ENCODE data around the gene CORO2A.

Gene CORO2A

DNA sequence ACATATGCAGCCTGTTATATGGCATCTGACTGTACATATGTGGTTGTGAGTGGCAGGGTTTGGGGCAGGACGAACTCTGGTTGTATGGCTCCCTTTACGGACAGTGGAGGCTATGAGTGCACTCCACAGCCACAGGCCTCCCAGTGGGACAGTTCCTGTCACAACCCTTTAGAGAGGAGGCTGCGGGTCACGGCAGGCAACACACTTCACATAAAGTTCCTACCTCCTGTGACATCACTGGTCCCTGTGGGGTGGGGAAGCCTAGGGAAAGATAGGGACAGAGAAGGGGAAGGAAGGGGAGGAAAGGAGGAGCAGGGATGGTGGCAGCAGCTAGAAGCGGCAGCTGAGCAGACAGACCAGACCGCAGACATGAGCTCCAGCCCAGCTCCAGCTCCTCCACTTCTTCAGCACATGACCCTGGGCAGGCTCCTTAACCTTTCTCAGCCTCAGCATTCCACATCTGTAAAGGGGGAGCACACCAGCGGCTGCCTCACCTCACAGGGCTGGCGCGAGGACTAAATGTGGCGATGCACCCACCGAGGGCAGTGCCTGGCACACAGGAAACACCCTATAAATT is 27.4 kb upstream of the CORO2A start:
- no peak for DNase-seq

DNA sequence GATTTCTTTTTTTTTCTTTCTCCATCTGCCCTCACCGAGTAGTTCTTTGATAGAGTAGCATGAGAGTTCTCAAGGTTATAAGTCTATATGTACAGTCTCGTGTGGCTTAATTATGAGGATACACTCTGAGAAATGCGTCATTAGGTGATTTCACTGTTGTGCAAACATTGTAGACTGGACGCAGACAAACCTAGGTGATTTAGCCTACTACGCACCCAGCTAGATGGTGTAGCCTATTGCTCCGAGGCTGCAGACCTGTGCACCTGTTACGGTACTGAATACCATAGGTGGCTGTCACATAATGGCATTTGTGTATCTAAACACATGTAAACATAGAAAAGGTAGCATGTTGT is 26.9 kb upstream of the CORO2A start:
- DNase-seq: no peak

DNA sequence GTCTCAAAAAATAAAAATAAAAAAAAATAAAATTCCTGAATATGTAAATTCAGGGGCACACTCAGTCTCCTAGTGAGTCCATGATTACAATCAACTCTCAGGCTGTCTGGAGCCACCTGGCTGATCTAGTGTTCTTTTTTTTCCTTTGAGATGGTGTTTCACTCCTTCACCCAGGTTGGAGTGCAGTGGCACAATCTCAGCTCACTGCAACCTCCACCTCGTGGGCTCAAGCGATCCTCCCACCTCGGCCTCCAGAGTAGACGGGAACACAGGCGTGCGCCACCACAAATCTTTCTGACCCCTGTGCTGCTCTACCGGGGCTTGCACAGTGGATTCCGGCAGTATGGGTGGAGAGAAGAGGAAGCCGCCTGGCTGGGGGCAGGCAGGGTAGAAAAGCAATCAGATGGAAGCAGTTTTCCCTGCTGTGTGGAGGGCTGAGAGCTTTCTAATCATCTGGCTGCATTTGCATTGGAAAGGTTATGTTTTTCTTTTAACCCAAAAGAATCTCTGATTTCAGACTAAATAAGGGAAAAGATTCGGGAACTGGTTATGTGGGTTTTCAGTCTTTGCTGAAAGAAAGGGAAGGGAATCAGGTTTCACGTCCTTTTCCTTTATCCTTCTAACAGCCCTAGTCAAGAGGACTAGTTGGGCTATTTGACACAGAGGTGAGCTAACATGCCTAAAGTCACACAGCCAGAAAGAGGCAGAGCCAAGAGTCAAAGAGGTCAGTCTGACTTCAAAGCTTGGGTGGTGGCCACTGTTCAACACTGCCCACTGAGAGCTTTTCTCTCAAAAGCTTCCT is 26.3 kb upstream of the CORO2A start:
- no peak for DNase-seq

DNA sequence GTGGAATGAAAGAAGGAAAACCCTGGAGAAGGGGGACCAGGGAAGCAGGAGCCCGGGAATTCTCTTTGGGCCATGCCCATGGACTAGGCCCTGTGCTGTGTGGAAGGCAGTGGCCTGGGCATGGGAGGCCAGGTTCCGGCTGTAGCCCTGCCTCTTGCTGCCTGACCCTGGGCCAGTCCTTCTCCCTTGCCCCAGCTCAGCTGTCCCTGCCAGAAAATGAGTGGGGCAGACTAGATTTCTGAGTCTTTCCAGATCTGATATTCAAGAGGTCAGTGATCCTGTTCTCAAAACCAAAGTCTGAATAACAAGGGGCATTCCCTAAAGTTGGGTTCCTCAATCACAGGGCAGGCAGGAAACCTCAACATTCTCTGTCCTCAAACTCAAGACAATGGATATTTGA is 24.8 kb upstream of the CORO2A start:
- DNase-seq: no peak

DNA sequence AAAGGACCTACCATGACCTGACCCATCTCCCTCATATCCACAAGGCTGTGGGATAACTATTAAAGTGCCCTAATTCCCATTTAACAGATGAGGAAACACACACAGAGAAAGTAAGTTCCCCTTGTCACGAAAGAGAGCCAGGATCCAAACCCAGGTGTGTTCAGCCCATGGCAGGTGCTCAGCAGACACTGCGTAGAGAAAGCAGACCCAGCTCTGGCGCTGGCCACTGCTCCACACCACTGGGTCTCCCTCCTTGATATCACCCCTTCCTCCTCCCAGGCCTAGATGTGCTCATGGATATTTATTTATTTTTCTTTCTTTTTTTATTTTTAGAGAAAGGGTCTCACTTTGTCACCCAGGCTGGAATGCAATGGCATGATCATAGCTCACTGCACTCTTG is 24.0 kb upstream of the CORO2A start:
- DNase-seq: no peak

DNA sequence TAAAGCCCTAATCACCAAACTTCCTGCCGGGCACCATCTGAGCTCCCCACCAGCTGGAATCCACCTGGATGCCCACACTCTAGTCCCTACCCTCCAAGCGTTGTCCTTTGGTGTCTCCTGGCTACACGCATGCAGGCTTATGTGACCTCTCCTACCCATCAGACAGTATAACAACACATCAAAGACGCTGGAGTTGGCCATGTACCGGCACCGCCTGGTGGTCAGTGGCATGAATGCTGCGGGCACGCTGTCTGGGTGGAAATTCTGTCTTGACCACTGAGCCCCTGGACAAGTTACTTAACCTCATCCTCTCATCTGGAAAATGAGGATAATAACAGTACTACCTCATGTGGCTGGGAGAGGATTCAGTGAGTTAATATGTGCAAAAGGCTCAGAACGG is 23.4 kb upstream of the CORO2A start:
- DNase-seq: no peak

DNA sequence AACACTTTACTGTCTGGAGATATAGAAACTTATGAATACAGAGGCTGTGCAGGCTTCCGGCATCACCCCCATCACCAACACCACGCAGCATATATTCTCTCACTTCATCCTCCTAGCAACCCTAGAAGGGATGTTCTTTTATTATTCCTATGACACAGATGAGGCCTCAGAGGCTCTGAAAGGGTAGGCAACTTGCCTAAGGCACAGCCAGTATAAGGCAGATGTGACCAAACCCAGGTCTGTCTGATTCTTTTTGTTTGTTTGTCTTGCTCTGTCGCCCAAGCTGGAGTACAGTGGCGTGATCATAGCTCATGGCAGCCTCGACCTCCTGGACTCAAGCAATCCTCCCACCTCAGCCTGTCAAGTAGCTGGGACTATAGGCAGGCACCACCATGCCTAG is 22.8 kb upstream of the CORO2A start:
- DNase-seq: no peak

DNA sequence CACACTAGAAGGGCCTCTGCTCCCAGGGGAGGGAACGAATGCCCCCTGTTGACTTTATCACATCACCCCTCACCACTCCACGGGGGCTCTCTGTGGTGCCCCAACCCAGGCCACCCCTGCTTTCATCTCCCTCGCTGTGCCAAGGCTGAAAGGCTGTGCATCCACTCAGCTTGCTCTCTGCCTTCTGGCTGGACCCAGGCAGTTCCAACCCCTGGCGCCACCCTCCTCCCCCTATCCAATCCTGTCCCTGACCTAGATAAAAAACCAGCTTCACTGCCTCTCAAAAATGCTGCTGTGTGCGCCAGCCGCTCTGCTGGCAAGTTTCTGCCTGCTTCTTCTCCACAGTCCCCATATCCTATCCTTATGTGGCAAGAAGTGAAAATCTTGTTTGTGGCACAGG is 22.4 kb upstream of the CORO2A start:
- DNase-seq: no peak

DNA sequence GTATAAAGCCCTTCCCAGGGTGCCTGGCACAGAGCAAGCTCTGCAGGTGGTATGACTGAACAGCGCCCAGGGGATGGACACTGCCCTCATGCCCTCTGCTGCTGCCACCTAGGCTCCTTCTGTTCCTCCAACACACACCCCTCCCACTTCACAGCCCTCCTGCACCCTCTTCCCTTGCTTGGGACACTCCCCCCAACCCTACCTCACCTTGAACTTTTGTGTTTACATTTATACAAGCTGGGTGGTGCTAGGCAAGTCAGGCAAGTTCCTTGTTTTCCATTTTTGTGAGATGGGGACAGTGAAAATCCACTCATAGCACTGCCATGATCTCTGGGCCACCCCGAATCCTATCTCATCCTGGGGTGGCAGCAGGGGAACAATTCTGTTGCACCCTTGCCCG is 18.8 kb upstream of the CORO2A start:
- DNase-seq: no peak

DNA sequence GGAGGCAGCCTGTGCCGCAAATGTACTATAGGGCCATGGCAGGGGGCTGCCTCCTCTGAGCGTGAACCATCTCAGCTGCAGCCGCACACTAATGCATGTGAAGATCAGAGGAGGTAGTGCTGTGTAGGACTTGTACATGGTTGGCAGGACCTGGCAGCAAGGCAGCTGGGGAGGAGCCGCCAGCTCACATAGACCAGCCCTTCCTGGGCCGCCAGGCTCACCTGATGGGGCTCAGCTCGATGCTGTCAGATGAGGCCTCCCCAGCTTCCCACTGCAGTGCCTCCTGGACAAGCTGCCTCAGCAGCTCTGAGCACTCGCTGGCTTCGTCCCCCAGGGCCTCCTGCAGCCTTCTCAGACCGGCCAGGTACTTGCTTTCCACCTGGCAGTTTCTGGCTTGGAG is 18.0 kb upstream of the CORO2A start:
- no peak for DNase-seq

DNA sequence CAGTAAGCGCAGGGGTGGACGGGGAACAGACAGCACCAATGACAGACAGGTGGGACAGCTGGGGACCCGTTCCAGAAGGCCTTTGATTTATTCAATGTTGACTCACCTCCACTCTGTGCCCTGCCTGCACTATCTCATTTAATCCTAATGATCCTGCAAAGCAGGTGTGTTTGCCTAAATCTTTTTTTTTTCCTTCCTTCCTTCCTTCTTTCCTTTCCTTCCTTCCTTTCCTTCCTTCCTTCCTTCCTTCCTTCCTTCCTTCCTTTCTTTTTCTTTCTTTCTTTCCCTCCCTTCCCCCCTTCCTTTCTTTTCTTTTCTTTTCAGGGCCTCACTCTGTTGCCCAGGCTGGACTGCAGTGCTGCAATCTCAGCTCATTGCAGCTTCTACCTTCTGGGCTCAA is 17.1 kb upstream of the CORO2A start:
- DNase-seq: no peak

DNA sequence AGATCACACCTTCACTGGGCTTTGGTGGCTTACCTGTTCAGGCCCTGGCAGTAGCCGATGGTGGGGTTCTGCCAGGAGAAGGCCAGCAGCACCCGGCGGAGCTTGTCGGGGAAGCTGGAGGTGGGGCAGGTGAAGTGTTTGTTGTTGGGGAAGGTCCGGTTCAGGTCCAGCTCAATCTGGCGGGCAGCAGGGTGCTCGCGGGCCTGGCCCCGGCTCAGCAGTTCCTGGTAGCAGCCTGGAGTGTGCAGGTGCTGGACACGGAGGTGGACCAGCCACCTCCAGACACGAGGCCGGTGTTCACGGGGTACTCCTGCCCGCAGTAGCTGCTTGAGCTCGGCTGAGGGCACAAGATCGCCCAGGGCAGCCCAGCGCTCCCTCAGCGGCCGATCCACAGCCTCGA is 16.2 kb upstream of the CORO2A start:
- no peak for DNase-seq

DNA sequence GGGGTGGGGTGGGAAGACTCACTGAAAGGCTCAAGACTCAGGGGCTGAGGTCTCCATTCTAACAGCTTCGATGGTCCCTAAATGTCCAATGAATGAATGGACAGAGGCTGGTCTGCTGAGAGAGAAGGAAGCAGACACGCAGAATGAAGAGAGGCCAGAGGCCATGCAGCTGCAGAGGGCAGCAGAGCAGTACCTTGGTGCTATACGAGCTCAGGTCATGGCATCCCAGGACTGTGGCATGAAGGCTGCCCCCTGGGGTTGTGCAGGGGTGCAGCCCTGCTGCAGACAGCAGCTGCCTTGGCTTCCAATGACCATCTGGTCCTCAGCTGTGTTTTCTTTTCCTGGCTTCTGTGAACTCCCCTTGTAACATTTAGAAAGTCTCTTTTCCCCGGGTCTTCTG is 15.2 kb upstream of the CORO2A start:
- DNase-seq: no peak

DNA sequence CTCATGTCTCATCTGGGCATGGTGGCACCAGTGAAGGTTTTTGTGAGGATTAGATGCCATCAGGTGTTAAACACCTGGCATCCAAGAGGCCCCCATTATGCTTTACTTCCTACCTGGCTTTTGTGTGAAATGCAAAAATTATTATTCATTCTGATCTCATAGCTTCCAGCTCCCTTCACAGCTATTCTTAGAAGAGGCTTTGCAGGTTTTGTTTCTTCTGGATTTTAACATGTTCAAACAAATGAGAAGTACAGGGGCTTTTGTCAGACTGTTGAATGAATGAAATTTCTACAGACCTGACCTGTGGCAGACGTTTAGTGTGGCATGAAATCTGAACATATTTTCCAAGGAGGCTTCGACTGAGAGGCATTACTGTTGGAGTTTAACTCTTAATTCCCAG is 14.3 kb upstream of the CORO2A start:
- DNase-seq: no peak

DNA sequence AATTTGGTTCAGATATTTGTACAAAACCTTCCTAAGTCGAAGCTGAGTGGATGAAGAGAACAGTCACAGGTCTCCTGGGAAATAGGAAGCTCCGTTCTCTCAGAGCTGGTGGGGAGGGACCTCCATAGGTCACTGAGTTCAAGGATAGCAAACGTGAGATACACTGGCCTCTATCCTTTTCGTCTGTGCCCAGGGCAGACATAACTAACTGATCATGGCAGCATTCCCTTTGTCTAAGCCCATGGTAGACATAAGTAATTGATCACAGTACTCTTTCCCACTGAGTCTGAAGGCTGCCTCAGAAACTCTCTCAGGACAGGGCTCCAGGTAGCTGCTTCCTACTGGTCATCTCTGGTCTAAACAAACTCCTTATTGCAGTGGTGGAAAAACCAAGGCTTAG is 12.3 kb upstream of the CORO2A start:
- no peak for DNase-seq

DNA sequence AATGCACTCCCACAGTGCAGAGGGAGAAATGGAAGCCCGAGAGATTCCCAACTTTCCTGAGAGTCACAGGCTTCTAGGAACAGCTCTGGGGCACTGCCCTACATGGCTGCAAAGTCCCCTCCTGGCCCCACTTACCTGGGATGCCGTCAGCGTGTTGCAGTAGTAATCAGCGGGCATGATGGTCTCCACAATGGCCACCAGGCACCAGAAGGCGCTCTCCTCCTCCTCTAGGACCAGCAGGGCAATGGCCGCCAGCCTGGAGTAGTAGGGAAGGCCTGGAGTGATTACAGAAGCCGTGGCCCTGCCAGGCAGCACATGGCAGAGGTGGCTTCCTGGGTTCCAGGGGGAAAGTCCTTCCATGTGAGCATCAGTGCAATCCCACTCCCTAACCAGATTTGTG is 10.7 kb upstream of the CORO2A start:
- no peak for DNase-seq

DNA sequence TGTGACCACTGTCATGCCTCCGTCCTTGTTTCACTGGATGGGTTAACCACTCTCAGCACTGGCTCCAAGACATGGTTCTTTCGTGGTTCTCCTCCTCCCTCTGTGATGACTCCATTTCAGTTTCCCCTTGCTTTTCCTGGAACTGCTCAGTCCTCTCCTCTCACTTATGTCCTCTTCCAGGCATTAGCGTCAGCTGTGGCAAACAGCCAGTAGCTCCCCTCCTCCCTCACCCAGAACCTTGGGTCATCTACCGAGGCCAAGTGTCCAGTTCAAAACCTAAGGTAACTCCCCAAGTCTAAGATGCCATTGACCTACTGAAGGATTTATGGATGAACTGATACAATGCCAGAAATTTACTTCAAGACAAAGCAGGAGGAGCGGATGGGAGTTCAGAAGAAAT is 9.8 kb upstream of the CORO2A start:
- DNase-seq: no peak

DNA sequence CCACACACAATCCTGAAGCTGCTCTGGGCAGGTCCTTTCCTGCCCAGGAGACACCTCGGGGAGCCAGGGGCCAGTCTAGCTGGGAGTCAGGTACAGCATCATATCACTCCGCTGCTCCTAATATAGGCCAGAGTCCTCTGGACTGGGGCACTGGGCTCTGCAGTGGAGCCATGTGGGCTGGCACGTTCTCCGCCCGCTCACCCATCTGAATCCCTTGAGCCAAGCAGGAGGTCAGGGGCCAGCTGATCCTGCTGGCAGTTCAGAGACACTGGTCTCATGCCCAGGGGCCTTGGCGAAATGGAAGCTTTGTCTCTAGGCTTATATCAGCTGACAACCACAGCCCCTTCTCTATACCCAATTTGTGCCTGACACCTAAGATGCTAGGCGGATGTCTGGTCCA is 9.3 kb upstream of the CORO2A start:
- DNase-seq: no peak

DNA sequence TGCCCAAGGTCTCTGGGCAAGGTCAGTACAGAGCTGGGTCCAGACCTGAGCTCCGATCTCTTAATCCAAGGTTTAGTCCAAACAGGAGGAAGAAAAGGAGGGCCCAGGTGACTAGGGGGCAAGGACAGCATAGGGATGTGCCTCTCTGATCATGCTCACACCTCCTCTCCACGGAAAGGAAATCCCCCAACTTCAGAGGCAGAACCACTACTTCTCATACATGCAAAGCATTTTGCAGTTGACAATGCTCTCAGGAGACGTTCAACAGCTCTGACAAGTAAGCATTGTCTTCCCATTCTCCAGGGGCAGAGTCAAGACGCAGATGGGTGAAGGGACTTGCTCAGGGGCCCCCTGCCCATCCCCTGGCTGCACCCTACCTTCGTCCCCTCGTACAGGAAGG is 8.7 kb upstream of the CORO2A start:
- DNase-seq: no peak

DNA sequence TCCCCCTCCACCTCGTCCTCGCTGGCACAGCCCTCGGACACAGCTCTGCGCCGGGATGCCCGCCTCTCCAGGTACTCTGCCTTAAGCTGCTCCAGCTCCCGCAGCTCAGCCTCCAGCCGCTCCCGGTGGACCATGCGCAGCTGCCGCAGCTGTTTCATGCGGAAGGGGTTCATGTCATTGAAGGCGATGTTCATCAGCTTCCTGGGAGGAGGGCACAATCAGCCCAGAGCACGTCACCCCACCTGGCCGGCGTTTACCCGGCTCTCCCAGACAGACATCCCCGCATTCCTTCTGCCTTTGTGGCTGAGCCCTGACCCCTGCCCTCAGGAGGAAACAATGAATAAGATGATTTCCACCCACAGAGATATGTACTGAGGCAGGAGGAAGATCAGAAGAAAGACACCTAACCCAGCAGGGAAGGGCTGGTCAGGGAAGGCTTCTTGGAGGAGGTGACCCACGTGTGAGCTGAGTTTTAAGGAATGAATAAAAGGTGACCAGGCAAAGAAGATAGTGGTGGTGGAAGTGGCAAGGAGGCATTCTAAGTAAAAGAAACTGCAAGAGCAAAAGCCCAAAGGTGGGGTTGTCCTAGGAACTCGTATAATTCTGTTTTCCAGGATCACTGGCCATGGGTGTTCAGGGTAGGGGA is 7.1 kb upstream of the CORO2A start:
- no peak for DNase-seq

DNA sequence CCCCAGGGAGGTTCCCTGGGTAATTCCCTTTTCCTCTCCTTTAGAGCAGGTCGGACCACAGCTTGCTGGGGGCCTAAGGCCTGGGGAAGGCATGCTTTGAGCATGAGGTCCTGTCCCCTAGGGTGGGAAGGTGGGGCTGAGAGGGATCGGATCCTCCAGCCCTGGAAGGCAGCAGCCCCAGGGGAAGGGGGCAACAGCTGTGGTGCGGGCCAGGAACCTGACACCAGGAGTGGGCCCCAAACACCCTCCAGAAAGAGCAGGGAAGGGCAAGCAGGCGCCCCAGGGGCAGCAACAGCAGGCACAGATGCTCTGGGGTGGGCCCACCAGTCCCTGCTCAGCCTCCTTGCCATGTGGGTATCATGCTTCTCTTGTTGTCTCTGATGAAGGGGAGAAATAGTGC is 3.2 kb upstream of the CORO2A start:
- no peak for DNase-seq

DNA sequence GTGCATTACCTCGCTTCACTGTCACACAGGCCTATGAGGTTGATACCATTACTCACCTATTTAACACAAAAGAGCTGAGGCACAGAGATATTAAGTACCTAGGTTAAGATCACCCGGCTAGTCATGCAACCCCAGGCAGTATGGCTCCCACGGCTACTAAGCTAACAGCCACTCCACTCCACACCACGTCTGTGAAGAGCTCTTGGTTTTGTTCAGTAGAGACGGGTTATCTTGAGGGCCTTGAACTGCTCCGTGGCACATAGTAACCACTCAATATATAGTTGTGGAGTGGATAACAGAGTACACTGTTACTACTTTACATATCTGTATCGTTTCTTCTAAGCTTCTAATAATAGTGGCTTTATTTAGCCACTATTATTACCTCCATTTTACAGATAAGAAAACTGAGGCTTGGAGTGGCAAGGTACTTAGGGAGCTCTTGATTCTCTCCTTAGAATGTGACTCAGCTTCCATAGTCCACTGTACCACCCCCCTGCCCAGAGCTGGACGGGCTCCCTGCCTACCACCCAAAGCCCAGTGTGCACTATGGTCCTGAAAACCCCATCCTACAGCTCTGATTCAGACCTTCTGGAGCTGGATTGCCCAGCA is 1.0 kb upstream of the CORO2A start:
- DNase-seq: no peak

DNA sequence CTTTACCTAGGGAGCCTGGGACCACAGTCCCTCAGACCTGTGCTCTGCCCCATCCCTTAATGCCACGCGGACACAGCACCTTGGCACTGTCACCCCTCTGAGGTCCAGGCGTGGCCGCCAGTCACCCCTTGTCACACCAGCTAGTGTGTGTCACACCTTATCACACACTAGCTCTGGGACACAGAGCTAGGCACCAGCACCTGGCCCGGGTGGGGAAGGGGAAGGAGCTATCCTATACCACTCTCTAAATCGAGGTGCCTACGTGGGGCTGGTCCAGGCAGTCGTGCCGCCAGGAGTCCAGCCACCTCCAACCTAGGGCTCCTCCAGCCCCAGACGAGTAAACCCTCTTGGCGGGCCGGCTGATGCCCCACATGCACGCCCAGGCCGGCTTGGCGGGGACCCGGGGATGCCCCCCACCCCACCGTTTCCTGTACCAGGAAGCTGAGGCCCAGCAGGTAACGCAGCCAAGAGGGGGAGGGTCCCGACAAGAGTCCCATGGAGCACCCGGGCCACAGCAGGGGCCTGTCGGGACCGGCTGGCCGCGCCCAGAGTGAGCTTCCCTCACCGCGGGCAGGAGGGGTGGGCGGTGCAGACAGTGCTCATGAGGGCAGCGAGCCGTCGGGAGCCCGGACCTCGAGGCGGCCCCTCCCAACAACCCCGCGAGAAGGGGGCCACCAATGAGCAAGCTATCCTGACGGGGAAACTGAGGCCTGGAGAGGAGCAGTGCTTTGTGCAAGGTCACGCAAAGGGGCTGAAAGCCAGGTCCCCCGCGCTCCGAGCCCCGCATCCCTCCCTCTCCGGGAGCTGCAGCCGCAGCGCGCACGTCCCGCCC is 550 bp downstream of the CORO2A start:
- peak in 3 of 5 donors; percentile 17 to 34 (median 25) for DNase-seq
